NCI-H1417 treated with DMSO at 0.1 percent for 48 hours (cell line): Measurements from ENCODE around the gene BUB1.
"Not testable (repeated sequence)": the region's sequence is repeated elsewhere in the genome, so short reads cannot be mapped to it uniquely, and the experiment has no call there.

Source experiments
- DNase-seq: peaks from one replicate; lab custom pipeline; 2025; lab: John Stamatoyannopoulos, UW

Gene BUB1

GRCh38 chr2:110690083-110690965, 12.5 kb upstream of the BUB1 start:
- DNase-seq: no peak

- DNase-seq: no peak
These were observed 10.8 kb upstream of the BUB1 start for GRCh38 chr2:110688594-110689091.

- not testable (repeated sequence) for DNase-seq
These were observed 10.1 kb upstream of the BUB1 start for GRCh38 chr2:110687775-110688484.

GRCh38 chr2:110682872-110683271, 5.0 kb upstream of the BUB1 start:
- DNase-seq: no peak

- DNase-seq: no peak
These were observed 4.4 kb upstream of the BUB1 start for GRCh38 chr2:110682267-110682666.

GRCh38 chr2:110680709-110681108, 2.8 kb upstream of the BUB1 start:
- no peak for DNase-seq

GRCh38 chr2:110679865-110680264, 2.0 kb upstream of the BUB1 start:
- DNase-seq: no peak

GRCh38 chr2:110679337-110679707, 1.5 kb upstream of the BUB1 start:
- no peak for DNase-seq

GRCh38 chr2:110678457-110679336, 834 bp upstream of the BUB1 start:
- DNase-seq: no peak

GRCh38 chr2:110677080-110677479, 783 bp downstream of the BUB1 start:
- no peak for DNase-seq

- no peak for DNase-seq
These were observed 2.2 kb downstream of the BUB1 start for GRCh38 chr2:110675679-110676078.

GRCh38 chr2:110674620-110675555, 3.0 kb downstream of the BUB1 start:
- DNase-seq: no peak

GRCh38 chr2:110673201-110673600, 4.7 kb downstream of the BUB1 start:
- DNase-seq: no peak

- no peak for DNase-seq
These were observed 7.0 kb downstream of the BUB1 start for GRCh38 chr2:110670826-110671225.

GRCh38 chr2:110669079-110669478, 8.8 kb downstream of the BUB1 start:
- no peak for DNase-seq

GRCh38 chr2:110667071-110667470, 10.8 kb downstream of the BUB1 start:
- no peak for DNase-seq

GRCh38 chr2:110664135-110664534, 13.7 kb downstream of the BUB1 start:
- no peak for DNase-seq

- DNase-seq: no peak
These were observed 15.3 kb downstream of the BUB1 start for GRCh38 chr2:110662560-110662959.

- no peak for DNase-seq
These were observed 17.3 kb downstream of the BUB1 start for GRCh38 chr2:110660558-110660957.

GRCh38 chr2:110659248-110659647, 18.6 kb downstream of the BUB1 start:
- DNase-seq: no peak

GRCh38 chr2:110657724-110658305, 20.0 kb downstream of the BUB1 start:
- no peak for DNase-seq
